ENCODE measurements around the gene NFATC3.

- TF ChIP-seq CTCF (IDR thresholded peaks at IDR 0.05; ENCODE audit: low read depth, low read length, missing input control) (no peak), MAX (IDR thresholded peaks at IDR 0.05) (no peak), HNF4G (IDR thresholded peaks at IDR 0.05) (no peak), EGR1 (IDR thresholded peaks at IDR 0.05; ENCODE audit: low read depth in 2 of 2) (no peak), ATF3 (IDR thresholded peaks at IDR 0.05) (no peak), TAF1 (conservative IDR thresholded peaks at IDR 0.05) (no peak), FOXA1 (IDR thresholded peaks at IDR 0.05) (no peak), GABPA (IDR thresholded peaks at IDR 0.05 in 1 of 2, conservative IDR thresholded peaks at IDR 0.05 in 1 of 2) (no peak), FOXA2 (IDR thresholded peaks at IDR 0.05) (no peak), YY1 (IDR thresholded peaks at IDR 0.05) (no peak)
Observed at GRCh38 chr16:68079376-68079625, 5.9 kb upstream of the NFATC3 start.

Data from liver (tissue), 3 donors.